OCI-LY7 (cell line): ENCODE measurements around the gene PAK6.

Experiments
- EZH2phosphoT487 ChIP-seq: fragments of 200-600 bp; sonication (generic); IDR thresholded peaks from 2 replicates; pipeline ENCODE4 v1.6.1; 2018; ENCODE audit warnings: low read depth, borderline replicate concordance, mild to moderate bottlenecking, mixed run types, antibody characterized with exemption, low read length, moderate library complexity, mixed read lengths
- TF ChIP-seq, protein P1 (sequence below): fragments of 200-600 bp; sonication (generic); conservative IDR thresholded peaks from 2 replicates; pipeline ENCODE4 v1.5.1; 2014; ENCODE audit warnings: mild to moderate bottlenecking, antibody characterized with exemption, low read length, moderate library complexity, mixed read lengths

DNA sequence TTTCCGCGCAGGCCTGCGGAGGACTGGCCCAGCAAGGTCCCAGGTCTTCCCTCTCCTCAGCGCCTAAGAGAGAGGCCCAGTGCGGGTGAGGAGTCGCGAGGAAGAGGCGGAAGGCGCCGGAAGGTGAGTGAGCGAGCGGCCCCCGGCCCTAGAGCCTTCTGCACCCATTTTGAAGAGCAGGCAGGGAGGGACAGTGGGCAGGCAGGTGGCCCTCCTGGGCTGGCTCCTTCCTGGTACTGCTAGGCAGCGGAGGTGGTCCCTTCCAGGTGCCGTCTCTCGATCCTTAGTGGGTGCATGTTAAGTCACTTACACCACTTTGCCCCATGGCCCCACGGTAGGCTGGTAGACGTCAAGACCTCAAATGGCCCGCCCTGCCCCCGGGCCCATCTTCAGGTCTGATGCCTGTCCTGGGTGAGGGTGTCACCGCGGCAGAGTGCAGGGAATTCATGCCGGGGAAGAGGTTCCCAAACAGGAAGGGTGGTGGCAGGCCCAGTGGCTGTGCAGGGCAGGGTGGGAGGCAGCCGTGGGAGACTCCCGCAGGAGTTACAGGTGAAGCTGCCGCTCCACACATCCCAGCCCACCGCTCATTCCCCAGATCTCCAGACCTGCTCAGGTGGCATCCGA lies 14.4 kb downstream of the PAK6 start:
- no peak for TF ChIP-seq EZH2phosphoT487
- TF ChIP-seq, protein P1, sequence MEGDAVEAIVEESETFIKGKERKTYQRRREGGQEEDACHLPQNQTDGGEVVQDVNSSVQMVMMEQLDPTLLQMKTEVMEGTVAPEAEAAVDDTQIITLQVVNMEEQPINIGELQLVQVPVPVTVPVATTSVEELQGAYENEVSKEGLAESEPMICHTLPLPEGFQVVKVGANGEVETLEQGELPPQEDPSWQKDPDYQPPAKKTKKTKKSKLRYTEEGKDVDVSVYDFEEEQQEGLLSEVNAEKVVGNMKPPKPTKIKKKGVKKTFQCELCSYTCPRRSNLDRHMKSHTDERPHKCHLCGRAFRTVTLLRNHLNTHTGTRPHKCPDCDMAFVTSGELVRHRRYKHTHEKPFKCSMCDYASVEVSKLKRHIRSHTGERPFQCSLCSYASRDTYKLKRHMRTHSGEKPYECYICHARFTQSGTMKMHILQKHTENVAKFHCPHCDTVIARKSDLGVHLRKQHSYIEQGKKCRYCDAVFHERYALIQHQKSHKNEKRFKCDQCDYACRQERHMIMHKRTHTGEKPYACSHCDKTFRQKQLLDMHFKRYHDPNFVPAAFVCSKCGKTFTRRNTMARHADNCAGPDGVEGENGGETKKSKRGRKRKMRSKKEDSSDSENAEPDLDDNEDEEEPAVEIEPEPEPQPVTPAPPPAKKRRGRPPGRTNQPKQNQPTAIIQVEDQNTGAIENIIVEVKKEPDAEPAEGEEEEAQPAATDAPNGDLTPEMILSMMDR = no peak
